ENCODE results near the gene CTRL. TPM values are rescaled to one million over a fixed set of nuclear protein-coding genes. Genes with fewer than 3 reads are reported as not detected.
"Not testable (repeated sequence)": the region's sequence is repeated elsewhere in the genome, so short reads cannot be mapped to it uniquely, and the experiment has no call there.

Gene CTRL
- total RNA-seq (under 1 TPM in 3 of 4 donors, not detected in 1; 0.37 to 0.94 (median 0.42) TPM), polyA plus RNA-seq (0.66 TPM)
- long read RNA-seq, donor 1: 0 reads
- long read RNA-seq, donor 2: 0 reads
- long read RNA-seq, donor 3, partial matches to known transcripts: 0 of 3 reads
- long read RNA-seq, donor 3, other reads (novel, unspliced or antisense): 1 of 3 reads
- long read RNA-seq, donor 4: 0 reads

GRCh38 chr16:67931712-67932461, at the start of gene CTRL:
CTRL (minus strand) TSS chr16:67931862; CDS start chr16:67931852, 10 bp downstream.
- intact Hi-C loops (cut with DNase I): no loop called here
- Histone ChIP-seq H3K4me1 (ENCODE audit: control insufficient read depth, insufficient read depth, low read length) (peaks cover 1% of the 10 kb centered on the region), H3K9me3 (ENCODE audit: control insufficient read depth, low read length) (no peaks in the 10 kb centered on the region), H3K27me3 (ENCODE audit: control insufficient read depth, insufficient read depth) (no peaks in the 10 kb centered on the region), H3K4me3 (ENCODE audit: low read length) (no peak within 1 kb of the TSS), H3K27ac (ENCODE audit: low read length) (no peak within 1 kb of the TSS)
- ATAC-seq (no peak), DNase-seq (no peak)
- WGBS: 83% methylated on average over 15 of the region's 15 CpGs

- intact Hi-C loops (cut with DNase I): loop anchor here in 1 of 4 donors (10.0 kb wide), 1 partner anchor 65 kb away; no protein-coding TSS in a partner anchor
- DNase-seq (peak in 1 of 3 donors; percentile 39), ATAC-seq (no peak)
- Histone ChIP-seq H3K9me3 (ENCODE audit: control insufficient read depth, low read length) (no peaks in the 10 kb centered on the region), H3K27ac (ENCODE audit: low read length) (no peak within 1 kb of the TSS), H3K4me1 (ENCODE audit: control insufficient read depth, insufficient read depth, low read length) (peaks cover 3% of the 10 kb centered on the region), H3K27me3 (ENCODE audit: control insufficient read depth, insufficient read depth) (no peaks in the 10 kb centered on the region), H3K4me3 (ENCODE audit: low read length) (no peak within 1 kb of the TSS)
- WGBS: 56% methylated on average over 62 of the region's 62 CpGs
Measured at GRCh38 chr16:67979955-67980678, 48.5 kb upstream of the CTRL start, which contains the start of gene DPEP3. DPEP3 (minus strand) TSS chr16:67980499; CDS start chr16:67980380, 119 bp downstream.

GRCh38 chr16:67977469-67978227, 46.0 kb upstream of the CTRL start:
- H3K4me1 ChIP-seq (ENCODE audit: control insufficient read depth, insufficient read depth, low read length): no peaks in the 10 kb centered on the region
- WGBS: 63% methylated on average over 9 of the region's 9 CpGs
- H3K27ac ChIP-seq (ENCODE audit: low read length): no peak overlapping the region
- intact Hi-C loops (cut with DNase I): no loop called here
- H3K4me3 ChIP-seq (ENCODE audit: low read length): no peak overlapping the region
- peak in 1 of 2 donors; percentile 69 for ATAC-seq
- peak in 1 of 3 donors; percentile 11 for DNase-seq
- no peaks in the 10 kb centered on the region for H3K9me3 ChIP-seq (ENCODE audit: control insufficient read depth, low read length)
- H3K27me3 ChIP-seq (ENCODE audit: control insufficient read depth, insufficient read depth): no peaks in the 10 kb centered on the region

GRCh38 chr16:67977005-67977404, 45.3 kb upstream of the CTRL start:
- ATAC-seq: peak in 1 of 2 donors; percentile 6
- intact Hi-C loops (cut with DNase I): no loop called here
- no peak overlapping the region for H3K27ac ChIP-seq (ENCODE audit: low read length)
- no peaks in the 10 kb centered on the region for H3K27me3 ChIP-seq (ENCODE audit: control insufficient read depth, insufficient read depth)
- H3K4me1 ChIP-seq (ENCODE audit: control insufficient read depth, insufficient read depth, low read length): no peaks in the 10 kb centered on the region
- no peak overlapping the region for H3K4me3 ChIP-seq (ENCODE audit: low read length)
- 54% methylated on average over 5 of the region's 5 CpGs for WGBS
- DNase-seq: no peak
- H3K9me3 ChIP-seq (ENCODE audit: control insufficient read depth, low read length): no peaks in the 10 kb centered on the region

DNA sequence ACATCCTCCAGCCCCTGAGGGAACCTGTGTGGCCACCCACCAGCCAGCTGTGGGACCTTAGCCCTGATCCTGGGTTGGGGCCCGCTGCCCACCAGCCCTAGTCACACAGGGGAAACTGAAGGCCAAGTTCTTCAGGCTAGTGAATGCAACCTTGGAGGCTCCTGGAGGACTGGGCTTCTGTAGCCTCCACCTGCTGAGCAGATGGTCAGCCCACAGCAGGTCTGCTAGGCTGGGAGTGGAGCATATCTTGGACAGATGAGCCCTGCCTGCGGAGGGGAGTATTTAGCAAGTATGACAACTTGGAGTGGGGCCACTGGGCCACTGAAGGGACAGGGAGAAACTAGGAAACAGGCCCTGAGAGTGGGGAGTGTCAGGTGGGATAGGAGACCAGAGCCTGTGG, 44.5 kb upstream of the CTRL start:
- H3K27ac ChIP-seq (ENCODE audit: low read length): no peak overlapping the region
- H3K9me3 ChIP-seq (ENCODE audit: control insufficient read depth, low read length): no peaks in the 10 kb centered on the region
- WGBS: 85% methylated on average over 2 of the region's 2 CpGs
- no peak overlapping the region for H3K4me3 ChIP-seq (ENCODE audit: low read length)
- no peak for DNase-seq
- H3K4me1 ChIP-seq (ENCODE audit: control insufficient read depth, insufficient read depth, low read length): no peaks in the 10 kb centered on the region
- no peaks in the 10 kb centered on the region for H3K27me3 ChIP-seq (ENCODE audit: control insufficient read depth, insufficient read depth)
- peak in 1 of 2 donors; percentile 3 for ATAC-seq
- intact Hi-C loops (cut with DNase I): no loop called here

GRCh38 chr16:67975321-67976105, 43.9 kb upstream of the CTRL start:
- intact Hi-C loops (cut with DNase I): no loop called here
- no peaks in the 10 kb centered on the region for H3K27me3 ChIP-seq (ENCODE audit: control insufficient read depth, insufficient read depth)
- H3K4me1 ChIP-seq (ENCODE audit: control insufficient read depth, insufficient read depth, low read length): no peaks in the 10 kb centered on the region
- no peak overlapping the region for H3K27ac ChIP-seq (ENCODE audit: low read length)
- ATAC-seq (no peak), DNase-seq (no peak)
- no peak overlapping the region for H3K4me3 ChIP-seq (ENCODE audit: low read length)
- 79% methylated on average over 14 of the region's 14 CpGs for WGBS
- no peaks in the 10 kb centered on the region for H3K9me3 ChIP-seq (ENCODE audit: control insufficient read depth, low read length)

DNA sequence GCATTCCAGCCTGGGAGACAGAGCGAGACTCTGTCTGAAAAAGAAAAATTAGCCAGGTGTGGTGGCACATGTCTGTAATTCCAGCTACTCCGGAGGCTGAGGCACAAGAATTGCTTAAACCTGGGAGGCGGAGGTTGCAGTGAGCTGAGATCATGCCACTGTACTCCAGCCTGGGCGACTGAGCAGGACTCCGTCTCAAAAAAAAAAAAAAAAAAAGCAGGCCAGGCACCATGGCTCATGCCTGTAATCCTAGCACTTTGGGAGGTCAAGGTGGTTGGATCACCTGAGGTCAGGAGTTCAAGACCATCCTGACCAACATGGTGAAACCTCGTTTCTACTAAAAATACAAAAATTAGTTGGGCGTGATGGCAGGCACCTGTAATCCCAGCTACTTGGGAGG, 40.6 kb upstream of the CTRL start:
- DNase-seq; H3K27ac ChIP-seq (ENCODE audit: low read length); H3K4me3 ChIP-seq (ENCODE audit: low read length); ATAC-seq; intact Hi-C loops (cut with DNase I); H3K27me3 ChIP-seq (ENCODE audit: control insufficient read depth, insufficient read depth); H3K9me3 ChIP-seq (ENCODE audit: control insufficient read depth, low read length); H3K4me1 ChIP-seq (ENCODE audit: control insufficient read depth, insufficient read depth, low read length): not testable (repeated sequence)
- 94% methylated on average over 7 of the region's 7 CpGs for WGBS

GRCh38 chr16:67971111-67971510, 39.4 kb upstream of the CTRL start:
- Histone ChIP-seq H3K4me3 (ENCODE audit: low read length) (no peak overlapping the region), H3K9me3 (ENCODE audit: control insufficient read depth, low read length) (no peaks in the 10 kb centered on the region), H3K27ac (ENCODE audit: low read length) (no peak overlapping the region), H3K27me3 (ENCODE audit: control insufficient read depth, insufficient read depth) (no peaks in the 10 kb centered on the region), H3K4me1 (ENCODE audit: control insufficient read depth, insufficient read depth, low read length) (peaks cover 10% of the 10 kb centered on the region)
- DNase-seq: no peak
- WGBS: 92% methylated on average over 9 of the region's 9 CpGs
- no peak for ATAC-seq
- intact Hi-C loops (cut with DNase I): no loop called here

- peak in 2 of 3 donors; percentile 41 to 77 for DNase-seq
- ATAC-seq: peak; percentile 0 to 4
- H3K4me3 ChIP-seq (ENCODE audit: low read length): peak overlapping the region; percentile 73
- H3K4me1 ChIP-seq (ENCODE audit: control insufficient read depth, insufficient read depth, low read length): peaks cover 20% of the 10 kb centered on the region
- no peaks in the 10 kb centered on the region for H3K27me3 ChIP-seq (ENCODE audit: control insufficient read depth, insufficient read depth)
- peak overlapping the region; percentile 52 for H3K27ac ChIP-seq (ENCODE audit: low read length)
- 44% methylated on average over 40 of the region's 40 CpGs for WGBS
- no peaks in the 10 kb centered on the region for H3K9me3 ChIP-seq (ENCODE audit: control insufficient read depth, low read length)
- intact Hi-C loops (cut with DNase I): no loop called here
Measured at GRCh38 chr16:67969254-67970039, 37.8 kb upstream of the CTRL start.

Data from right cardiac atrium (tissue), 5 donors.